Measurements from ENCODE around the gene RNH1.

RNH1 gene

DNA sequence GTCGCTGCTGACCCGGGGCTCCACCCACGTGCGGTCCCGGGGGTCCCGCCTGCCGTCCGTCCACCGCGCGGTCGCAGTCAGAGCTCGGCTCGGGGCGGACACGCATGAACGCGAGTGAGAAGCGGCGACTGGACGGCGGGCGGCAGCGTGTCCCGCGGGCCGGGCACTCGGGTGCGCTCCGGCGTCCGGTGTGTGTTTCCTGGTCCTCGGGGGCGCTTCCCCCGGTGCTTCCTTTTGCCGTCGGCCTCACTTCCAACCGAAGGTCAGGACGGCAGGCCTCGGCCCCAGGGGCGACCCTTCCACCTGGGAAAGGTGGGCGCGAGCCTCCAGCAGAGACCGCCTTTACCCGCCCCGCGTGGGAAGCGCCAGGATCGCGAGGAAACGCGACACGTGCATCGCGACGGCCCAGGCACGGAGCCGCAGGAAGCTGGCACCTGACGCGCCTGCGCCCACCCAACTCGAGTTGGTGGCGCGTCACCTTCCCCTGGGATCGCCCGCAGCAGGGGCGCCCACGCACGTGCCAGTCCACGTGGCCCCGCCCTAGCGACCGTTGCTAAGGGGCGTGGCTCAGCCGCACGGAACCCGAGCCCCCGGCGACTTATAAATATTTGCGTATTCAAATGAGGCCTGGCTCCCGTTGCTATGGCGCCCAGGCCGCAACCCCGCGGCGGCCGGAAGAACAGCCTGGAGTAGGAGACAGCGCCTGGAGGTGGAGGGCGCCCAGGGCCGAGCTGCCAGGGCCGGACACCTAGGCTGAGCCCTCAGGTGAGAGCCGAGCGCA is 30.0 kb upstream of the RNH1 start, which contains the start of gene LRRC56:
LRRC56 (plus strand) TSS at position 687 of the 781 bp plus-strand sequence. CDS start 3,158 bp downstream, outside the sequence.
- DNase-seq, result peak; percentile 38

DNA sequence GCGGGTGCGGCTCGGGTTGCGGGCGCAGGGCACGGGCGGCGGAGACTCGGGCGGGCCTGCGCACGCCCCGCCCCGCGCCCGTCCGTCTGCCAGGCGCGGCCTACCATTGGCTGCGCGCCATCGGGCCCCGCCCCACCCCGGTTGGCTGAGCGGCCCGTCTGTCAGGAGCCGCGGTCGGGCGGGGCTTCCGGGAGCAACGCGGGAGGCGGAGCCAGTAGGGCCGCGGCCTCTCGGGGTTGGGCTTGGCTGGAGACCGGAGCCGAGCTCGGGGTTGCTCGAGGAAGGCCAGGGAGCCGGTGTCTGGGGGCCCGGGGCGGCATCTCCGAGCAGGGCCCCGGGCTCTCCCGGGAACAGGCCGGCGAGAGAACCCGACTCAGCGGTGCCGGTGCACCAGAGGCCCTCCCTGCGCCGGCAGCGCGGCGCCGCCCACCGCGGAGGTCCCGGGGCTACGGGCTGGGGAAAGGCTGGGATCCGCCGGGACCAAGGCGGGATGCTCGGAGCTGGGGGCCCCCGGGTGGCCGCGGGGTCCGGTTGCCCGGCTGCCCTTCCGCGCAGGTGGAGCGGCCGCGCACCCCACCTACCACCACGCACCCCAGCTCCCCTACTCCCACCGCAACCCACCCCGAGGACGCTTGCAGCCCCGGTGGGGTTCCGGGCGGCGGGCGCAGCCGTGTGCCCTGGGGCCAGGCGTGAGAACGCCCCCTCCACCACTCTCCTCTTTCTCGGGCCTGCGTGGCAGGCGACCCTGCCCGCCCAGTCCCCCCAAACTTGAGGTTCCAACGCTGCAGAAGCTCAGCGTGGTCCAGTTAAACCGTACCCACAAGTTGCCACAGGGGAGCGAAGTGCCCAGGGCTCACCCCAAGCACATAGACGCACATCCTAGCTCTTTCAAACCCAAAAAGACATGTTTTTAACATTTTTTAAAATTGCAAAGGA is 28.7 kb upstream of the RNH1 start, which contains the start of gene HRAS:
HRAS (minus strand) TSS at position 58 of the 936 bp plus-strand sequence.
- DNase-seq, result peak; percentile 70

DNA sequence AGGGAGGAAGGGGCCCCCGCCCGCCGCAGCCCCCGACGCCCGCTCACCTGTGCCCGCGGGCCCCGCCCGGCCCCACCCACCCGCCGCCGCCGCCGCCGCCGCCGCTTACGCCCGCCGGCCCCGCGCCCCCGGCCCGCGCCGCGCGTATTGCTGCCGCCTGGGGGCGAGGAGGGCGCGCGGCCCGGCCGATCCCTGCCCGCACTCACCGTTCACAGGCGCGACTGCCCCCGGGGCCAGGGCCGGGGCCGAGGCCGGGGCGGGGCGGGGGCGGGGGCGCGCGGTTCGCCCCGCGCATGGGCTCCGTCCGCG is 28.1 kb upstream of the RNH1 start:
- DNase-seq, result no peak

DNA sequence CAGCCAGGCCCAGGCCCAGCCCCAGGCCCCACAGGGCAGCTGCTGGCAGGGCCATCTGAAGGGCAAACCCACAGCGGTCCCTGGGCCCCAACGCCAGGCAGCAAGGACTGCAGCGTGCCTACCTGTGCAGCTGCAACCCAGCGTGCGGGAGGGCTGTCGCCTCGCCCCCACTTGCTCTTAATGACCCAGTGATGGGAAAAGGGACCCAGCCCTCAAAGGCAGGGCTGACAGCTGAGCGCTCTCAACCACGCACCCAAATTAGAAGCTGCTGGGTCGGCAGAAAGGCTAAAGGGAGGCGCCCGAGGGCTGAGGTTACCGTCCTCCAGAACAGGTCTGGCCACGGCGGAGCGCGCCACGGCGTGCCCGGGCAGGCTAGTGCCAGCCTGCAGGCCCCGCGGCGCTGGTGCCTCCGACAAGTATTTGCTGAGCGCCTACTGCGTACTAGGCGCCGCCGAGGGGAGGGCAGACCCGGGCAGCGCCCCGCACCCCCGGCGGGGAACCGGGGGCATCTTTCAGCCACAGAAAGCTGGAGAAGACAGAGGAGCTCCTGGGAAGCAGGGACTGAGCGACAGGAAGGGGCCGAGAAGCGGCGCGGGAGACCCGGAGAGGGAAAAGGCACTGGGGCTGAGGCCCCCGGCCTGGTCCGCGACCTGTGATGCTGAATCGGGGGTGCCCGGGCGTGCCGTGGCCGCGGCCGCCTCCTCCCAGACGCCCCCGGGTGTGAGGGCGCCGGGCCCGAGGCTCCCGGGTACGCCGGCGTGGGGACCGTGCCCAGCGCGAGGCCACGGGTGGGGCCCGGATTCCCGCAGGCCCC is 27.6 kb upstream of the RNH1 start:
- no peak for DNase-seq

DNA sequence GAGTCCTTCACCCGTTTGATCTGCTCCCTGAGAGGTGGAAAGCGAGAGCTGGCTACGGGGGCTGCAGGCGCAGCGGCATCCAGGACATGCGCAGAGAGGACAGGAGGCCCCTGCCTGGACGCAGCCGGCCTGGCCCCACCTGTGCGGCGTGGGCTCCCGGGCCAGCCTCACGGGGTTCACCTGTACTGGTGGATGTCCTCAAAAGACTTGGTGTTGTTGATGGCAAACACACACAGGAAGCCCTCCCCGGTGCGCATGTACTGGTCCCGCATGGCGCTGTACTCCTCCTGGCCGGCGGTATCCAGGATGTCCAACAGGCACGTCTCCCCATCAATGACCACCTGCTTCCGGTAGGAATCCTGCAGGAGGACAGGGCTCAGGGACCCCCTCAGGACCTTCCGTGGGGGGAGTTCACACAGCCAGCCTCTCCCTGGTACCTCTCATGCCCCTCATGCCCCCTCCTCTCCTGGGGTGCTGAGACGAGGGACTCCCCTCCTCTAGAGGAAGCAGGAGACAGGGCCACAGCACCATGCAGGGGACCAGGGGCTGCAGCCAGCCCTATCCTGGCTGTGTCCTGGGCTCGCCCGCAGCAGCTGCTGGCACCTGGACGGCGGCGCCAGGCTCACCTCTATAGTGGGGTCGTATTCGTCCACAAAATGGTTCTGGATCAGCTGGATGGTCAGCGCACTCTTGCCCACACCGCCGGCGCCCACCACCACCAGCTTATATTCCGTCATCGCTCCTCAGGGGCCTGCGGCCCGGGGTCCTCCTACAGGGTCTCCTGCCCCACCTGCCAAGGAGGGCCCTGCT is 26.7 kb upstream of the RNH1 start:
- DNase-seq, result no peak

DNA sequence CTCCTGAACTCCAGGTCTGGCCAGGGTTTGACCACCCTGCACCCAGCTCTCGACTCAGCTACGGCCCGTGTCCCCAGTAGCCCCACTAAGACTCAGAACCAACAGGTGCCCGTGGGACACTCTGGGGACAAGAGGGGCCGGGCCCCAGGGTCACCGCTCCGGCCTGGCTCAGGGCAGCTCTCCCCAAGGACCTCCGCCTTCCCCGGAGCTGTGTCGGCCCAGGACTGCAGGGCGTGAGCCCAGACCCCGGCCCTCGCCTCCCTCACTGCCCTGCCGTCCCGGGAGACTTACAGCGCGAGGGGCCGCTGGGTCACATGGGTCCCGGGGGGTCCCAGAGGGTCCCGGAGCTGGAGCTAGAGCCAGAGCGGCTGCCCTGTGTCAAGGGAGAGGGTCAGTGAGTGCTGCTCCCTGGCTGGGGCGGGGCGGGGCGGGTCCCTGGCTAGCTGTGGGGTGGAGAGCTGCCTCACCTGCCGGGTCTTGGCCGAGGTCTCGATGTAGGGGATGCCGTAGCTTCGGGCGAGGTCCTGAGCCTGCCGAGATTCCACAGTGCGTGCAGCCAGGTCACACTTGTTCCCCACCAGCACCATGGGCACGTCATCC is 26.0 kb upstream of the RNH1 start:
- no peak for DNase-seq

DNA sequence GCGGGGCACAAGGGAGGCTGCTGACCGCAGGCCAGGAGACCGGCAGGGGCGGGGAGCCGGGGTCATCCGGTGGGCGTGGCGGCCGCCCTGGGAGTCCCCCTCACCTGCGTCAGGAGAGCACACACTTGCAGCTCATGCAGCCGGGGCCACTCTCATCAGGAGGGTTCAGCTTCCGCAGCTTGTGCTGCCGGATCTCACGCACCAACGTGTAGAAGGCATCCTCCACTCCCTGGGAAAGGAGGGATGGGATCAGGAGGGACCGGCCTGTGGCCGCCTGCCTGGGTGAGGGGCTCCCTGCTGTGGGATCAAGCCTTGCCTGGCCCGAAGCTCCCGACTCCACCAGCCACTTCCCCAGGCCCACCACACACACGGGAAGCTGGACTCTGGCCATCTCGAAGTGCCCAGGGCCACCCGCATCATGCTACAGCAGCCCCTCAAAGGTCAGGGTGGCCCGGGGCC is 25.5 kb upstream of the RNH1 start:
- DNase-seq, result no peak

DNA sequence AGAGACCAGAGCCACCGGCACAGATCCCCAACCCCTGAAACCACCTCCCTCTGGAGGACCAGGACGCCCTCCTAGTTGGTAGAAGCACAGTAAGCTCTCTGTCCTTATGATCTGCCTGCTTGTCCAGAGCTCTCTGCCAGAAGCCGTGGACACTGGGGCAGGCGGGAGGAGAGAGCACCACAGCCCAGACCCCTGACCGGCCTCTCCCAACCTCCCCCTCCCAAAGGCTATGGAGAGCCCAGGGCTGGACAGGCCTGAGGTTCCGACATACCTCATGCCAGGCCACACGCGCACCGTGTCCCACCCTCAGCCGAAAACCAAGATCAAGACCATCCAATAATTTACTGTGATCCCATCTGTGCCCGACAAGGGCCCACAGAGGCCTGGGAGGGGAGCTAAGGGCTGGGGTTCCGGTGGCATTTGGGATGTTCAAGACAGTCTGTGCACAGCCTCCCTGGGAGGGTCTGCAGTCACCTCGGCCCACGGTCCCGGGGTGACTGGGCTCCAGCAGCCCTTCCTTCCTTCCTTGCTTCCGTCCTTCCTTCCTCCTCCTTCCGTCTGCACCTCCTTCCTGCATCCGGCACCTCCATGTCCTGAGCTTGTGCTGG is 25.0 kb upstream of the RNH1 start:
- no peak for DNase-seq

DNA sequence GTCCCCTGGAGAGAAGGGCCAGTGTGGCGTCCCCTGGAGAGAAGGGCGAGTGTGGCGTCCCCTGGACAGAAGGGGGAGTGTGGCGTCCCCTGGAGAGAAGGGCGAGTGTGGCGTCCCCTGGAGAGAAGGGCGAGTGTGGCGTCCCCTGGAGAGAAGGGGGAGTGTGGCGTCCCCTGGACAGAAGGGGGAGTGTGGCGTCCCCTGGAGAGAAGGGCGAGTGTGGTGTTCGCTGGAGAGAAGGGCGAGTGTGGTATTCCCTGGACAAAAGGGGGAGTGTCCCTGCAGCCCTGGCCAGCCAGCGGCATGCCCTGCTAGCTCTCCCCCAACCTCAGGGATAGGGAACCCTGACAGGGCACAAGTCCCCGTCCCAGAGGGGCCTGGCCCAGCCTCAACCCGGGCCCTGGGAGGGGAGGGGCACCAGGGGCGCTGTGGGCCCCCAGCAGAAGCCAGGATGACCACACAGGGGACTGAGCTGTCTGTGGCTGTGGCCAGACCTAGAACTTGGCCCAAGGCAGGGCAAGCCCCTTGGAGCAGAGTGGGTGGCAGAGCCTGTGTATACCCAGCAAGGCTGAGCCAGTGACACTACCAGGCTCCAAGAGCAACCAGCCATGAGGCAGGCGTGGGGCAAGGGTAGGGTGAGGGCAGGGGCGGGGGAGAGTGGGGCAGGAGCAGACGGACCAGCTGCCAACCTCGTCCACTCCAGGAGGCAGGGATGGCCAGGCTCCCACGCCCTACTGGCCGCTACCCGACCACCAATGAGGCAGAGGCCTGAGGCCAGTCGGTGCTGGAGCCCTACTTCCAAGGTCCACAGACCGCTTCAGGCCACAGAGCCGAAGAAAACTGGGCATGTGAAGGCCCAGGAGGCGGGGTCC is 24.2 kb upstream of the RNH1 start:
- no peak for DNase-seq

DNA sequence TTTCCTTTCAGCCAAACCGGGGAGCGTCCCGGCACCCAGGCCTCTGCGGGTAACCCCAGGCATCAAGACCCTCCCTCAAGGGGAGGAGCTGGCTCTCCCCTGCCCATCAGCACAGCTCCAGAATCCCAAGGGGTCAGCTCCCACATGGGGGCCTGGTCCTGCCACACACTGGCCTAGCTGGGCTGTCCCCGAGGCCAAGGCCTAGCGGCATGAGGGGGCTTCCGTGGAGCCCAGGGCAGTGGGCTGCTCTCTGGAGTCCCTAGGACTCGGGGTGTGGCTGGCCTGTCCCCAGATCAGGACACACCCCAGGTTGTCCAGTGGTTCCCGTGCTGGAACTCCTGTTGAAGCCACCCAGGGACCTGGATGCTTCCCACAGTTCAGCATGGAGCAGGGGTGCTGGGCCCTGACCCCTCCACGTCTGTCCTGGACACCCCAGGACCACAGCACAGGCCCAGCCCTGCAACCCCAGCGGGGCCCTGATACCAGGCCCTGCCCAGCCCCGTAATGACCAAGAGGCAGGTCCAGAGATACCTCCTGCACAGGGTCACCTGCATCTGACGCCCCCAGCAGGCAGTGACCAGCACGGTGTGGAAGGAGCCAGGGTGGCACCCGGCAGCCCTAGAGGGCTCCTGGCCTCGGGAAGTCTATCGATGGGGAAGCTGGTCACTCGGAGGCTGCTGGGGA is 22.8 kb upstream of the RNH1 start:
- no peak for DNase-seq

DNA sequence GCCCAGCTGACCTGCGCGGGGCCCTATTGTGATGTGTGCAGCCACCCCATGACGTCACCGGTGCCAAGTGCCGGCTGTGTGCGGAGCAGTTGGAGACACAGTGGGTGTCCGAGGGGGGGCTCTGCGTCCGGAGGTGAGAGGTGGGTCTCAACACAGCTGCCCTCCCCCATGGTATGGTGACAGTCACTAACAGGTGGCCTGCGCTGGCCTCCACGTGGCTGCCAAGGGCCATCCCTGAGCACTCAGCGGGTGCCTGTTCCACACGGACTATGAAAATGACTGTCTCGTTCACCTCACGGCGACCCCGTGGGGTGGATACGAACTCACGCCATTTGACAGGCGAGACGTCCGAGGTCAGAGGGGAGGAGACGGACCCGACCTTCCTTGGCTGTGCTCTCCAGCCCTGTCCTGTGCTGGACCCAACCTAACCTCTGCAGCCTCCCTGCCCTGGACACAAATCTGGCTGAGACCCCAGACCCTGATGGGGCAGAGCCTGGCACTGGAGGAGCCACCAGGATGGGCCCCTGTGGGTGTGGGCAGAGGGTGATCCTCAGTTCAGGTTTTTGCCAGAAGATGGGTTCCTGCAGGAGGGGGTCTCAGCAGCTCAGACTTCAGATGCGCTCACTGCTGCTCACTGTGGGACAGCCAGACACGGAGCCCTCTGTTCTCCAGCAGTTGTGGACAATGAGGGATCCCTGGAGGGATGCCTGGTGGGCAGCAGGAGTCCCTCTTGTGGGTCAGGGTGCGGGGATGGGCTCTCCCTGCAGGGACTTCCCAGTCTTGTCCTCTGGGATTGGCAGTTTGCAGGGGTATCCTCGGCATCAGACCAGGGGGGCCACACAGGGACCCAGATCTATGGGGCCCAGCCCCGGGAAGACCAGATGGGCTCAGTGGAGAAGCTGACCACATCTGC is 22.0 kb upstream of the RNH1 start:
- no peak for DNase-seq

DNA sequence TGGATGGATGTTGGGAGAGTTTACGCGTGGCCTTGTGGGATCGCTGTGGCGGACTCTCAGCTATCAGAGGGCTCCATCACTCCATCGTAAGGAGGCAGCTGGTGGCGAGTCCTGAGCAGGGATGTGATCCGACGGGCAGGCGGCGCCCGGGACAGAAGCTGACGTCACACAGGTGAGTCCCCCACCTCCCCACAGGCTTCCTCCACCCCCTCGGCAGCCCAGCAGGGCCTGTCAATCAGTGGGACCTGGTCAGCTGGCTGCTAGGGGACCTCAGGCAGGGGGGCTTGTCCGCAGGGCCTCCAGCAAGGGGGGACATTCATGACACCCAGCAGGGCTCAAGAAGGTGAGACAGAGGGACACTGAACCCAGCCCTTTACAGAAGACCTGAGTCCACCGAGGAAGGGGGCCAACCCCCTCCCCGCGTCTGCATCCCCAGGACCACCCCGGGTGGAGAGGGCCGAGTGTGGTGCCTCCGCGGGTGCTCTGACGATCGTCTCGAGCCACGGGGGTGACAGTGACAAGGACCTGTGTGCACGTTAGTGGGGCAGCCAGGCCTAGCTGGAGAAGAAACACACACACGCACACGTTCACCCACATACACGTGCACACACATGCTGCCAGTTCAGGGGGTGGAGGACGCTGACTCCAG is 21.2 kb upstream of the RNH1 start:
- DNase-seq, result no peak

DNA sequence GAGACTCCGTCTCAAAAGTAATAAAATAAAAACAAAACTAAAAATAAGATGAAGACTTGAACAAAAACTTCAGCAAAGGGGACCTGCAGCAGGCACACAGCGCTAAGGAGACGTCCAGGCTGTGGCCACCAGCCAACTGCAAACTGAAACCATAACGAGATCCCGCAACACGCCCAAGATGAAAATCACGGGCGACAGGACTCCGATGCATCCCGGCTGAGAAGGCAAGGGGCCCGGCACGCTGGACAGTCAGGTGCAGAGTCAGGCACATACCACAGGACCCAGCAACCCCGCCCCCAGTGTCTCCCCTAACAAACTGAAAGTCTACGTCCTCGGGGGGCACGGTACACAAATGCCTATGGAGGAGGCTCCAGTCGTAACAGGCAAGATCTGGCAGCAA is 19.1 kb upstream of the RNH1 start:
- DNase-seq, result no peak

DNA sequence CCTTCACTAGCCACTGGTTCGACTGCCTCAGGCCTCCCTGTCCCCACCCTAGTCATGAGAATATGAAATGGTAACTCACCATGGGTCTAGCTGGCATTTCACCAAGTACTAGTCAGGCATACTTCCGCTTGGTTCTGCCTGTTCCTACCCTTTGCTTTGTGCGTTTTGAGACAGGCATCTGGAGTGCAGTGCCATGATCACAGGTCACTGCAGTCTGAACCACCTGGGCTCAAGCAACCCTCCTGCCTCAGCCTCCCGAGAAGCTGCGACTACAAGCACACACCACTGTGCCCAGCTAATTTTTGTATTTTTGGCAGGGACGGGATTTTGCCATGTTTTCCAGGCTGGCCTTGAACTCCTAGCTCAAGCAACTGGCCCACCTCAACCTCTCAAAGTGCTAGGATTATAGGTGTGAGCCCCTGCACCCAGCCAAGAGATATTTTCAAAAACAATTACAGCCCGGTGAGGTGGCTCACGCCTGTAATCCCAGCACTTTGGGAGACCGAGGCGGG is 14.2 kb upstream of the RNH1 start:
- no peak for DNase-seq

DNA sequence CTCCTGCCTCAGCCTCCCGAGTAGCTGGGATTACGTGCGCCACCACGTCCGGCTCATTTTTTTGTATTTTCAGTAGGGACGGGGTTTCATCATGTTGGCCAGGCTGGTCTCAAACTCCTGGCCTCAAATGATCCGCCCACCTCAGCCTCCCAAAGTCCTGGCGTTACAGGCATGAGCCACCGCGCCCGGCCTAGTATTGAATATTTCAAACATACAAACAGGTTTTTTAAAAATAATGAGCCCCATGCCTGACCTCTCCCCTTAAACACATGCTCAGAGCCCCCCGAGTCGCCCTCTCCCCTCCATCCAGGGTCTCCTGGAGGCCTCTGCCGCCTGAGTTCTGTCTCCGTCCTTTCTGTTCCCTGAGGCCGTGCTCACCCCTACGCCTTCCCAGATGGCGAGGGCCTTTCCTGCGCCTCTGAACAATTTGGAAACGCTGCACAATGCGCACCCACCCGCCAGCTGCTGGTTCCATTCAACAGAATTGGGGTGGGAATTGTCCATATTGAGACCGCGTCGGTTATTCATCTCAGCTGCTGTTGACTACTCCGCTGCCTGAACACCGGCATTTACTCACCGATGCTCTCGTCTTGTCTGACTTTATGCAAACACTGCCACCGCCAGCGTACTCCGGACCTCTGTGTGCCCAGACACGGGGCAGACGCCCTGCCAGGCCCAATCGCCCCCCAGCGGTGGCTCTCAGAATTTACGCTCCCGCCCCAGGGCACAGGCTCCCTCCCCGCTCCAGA is 13.6 kb upstream of the RNH1 start:
- DNase-seq, result no peak

DNA sequence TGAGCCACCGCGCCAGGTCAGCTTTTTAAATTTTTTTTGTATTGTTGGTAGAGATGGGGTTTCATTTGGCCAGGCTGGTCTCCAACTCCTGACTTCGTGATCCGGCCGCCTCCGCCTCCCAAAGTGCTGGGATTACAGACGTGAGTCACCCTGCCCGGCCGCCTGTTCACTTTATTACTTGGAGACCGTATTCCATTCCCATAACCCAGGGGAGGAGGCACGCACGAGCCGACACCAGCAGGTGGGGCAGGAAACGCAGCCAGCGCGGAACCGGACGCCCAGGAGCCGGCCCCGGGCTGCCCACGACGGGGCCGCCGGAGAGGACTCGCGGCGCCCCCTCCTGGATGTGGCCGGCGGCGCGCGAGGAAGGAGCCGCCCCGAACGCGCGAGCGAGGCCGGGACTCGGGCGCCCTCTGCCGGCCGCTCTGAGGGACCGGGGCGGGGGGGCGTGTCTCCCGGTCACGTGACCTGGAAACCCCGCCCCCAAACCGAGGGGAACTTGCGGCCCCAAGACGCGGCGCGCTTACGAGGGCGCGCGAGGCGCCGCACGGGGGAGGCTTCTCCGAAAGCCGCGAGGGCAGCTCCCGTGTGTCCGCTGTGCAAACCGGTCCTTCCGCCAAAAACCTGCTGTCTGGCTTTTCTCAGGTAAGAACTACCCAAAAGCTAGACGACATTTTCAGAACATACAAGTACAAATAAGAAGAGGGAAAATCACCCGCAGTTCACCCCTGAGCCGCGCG is 11.6 kb upstream of the RNH1 start:
- DNase-seq, result no peak
